Measurements from ENCODE around the gene CLVS2. TPM values are rescaled to one million over a fixed set of nuclear protein-coding genes. Genes with fewer than 3 reads are reported as not detected.

The CLVS2 gene
- not detected for polyA plus RNA-seq (2013, experiment 1 of 2; ENCODE audit: insufficient read length)
- polyA plus RNA-seq (2013, experiment 2 of 2; ENCODE audit: insufficient read length) = not detected

- DNase-seq = peak; percentile 16
Measured at GRCh38 chr6:122995921-122996793, at the start of gene CLVS2. TSS of gene CLVS2 (plus strand) at chr6:122996235. CDS start at chr6:122997778, 1,543 bp downstream.

GRCh38 chr6:122947355-122947754 is 48.7 kb upstream of the CLVS2 start:
- no peak for DNase-seq

GRCh38 chr6:122953766-122954165 is 42.3 kb upstream of the CLVS2 start:
- DNase-seq = no peak

- DNase-seq = no peak
Measured at GRCh38 chr6:122956376-122956775, 39.7 kb upstream of the CLVS2 start.

- no peak for DNase-seq
Measured at GRCh38 chr6:122962000-122962624, 33.9 kb upstream of the CLVS2 start.

- no peak for DNase-seq
Measured at GRCh38 chr6:122969999-122970533, 26.0 kb upstream of the CLVS2 start.

GRCh38 chr6:122977180-122977579 is 18.9 kb upstream of the CLVS2 start:
- no peak for DNase-seq

- DNase-seq = no peak
Measured at GRCh38 chr6:122984393-122984792, 11.6 kb upstream of the CLVS2 start.

- no peak for DNase-seq
Measured at GRCh38 chr6:122994256-122994655, 1.8 kb upstream of the CLVS2 start.

- no peak for DNase-seq
Measured at GRCh38 chr6:122996794-122997505, 915 bp downstream of the CLVS2 start.

GRCh38 chr6:122997541-122998150 is 1.6 kb downstream of the CLVS2 start:
- DNase-seq = no peak

GRCh38 chr6:122998403-122998975 is 2.5 kb downstream of the CLVS2 start:
- DNase-seq = no peak

GRCh38 chr6:123000244-123000770 is 4.3 kb downstream of the CLVS2 start:
- DNase-seq = no peak

- DNase-seq = no peak
Measured at GRCh38 chr6:123001540-123001939, 5.5 kb downstream of the CLVS2 start.

GRCh38 chr6:123007885-123008284 is 11.8 kb downstream of the CLVS2 start:
- DNase-seq = no peak

GRCh38 chr6:123009059-123009458 is 13.0 kb downstream of the CLVS2 start:
- DNase-seq = no peak

- no peak for DNase-seq
Measured at GRCh38 chr6:123014835-123015234, 18.8 kb downstream of the CLVS2 start.

- DNase-seq = no peak
Measured at GRCh38 chr6:123016431-123017103, 20.5 kb downstream of the CLVS2 start.

- DNase-seq = no peak
Measured at GRCh38 chr6:123017104-123017682, 21.2 kb downstream of the CLVS2 start.

GRCh38 chr6:123022975-123023374 is 26.9 kb downstream of the CLVS2 start:
- peak; percentile 6 for DNase-seq

GRCh38 chr6:123024976-123025375 is 28.9 kb downstream of the CLVS2 start:
- DNase-seq = no peak
